Measurements from ENCODE around the gene TSC2. TPM values are rescaled to one million over a fixed set of nuclear protein-coding genes. Genes with fewer than 3 reads are reported as not detected.

TSC2 gene
- total RNA-seq, 1 experiment from 2014 or later = 47.7 TPM

- DNase-seq (ENCODE audit: low spot score) = peak; percentile 67
Measured at GRCh38 chr16:2042986-2043666, 4.7 kb upstream of the TSC2 start.

GRCh38 chr16:2043667-2044451 is 3.9 kb upstream of the TSC2 start:
- DNase-seq (ENCODE audit: low spot score) = peak; percentile 70

- DNase-seq (ENCODE audit: low spot score) = no peak
Measured at GRCh38 chr16:2044541-2044940, 3.2 kb upstream of the TSC2 start.

- DNase-seq (ENCODE audit: low spot score) = no peak
Measured at GRCh38 chr16:2045965-2046892, 1.6 kb upstream of the TSC2 start.

- DNase-seq (ENCODE audit: low spot score) = no peak
Measured at GRCh38 chr16:2046893-2047329, 874 bp upstream of the TSC2 start.

- DNase-seq (ENCODE audit: low spot score) = no peak
Measured at GRCh38 chr16:2048116-2048543, 345 bp downstream of the TSC2 start.

- DNase-seq (ENCODE audit: low spot score) = no peak
Measured at GRCh38 chr16:2053211-2053610, 5.4 kb downstream of the TSC2 start.

GRCh38 chr16:2053897-2054296 is 6.1 kb downstream of the TSC2 start:
- DNase-seq (ENCODE audit: low spot score) = no peak

- DNase-seq (ENCODE audit: low spot score) = no peak
Measured at GRCh38 chr16:2054543-2055245, 6.9 kb downstream of the TSC2 start.

- no peak for DNase-seq (ENCODE audit: low spot score)
Measured at GRCh38 chr16:2056077-2056476, 8.3 kb downstream of the TSC2 start.

- DNase-seq (ENCODE audit: low spot score) = no peak
Measured at GRCh38 chr16:2056681-2057407, 9.1 kb downstream of the TSC2 start.

- no peak for DNase-seq (ENCODE audit: low spot score)
Measured at GRCh38 chr16:2057438-2057837, 9.7 kb downstream of the TSC2 start.

GRCh38 chr16:2058420-2058819 is 10.6 kb downstream of the TSC2 start:
- no peak for DNase-seq (ENCODE audit: low spot score)

GRCh38 chr16:2058872-2059271 is 11.1 kb downstream of the TSC2 start:
- no peak for DNase-seq (ENCODE audit: low spot score)

GRCh38 chr16:2060346-2060745 is 12.6 kb downstream of the TSC2 start:
- no peak for DNase-seq (ENCODE audit: low spot score)

GRCh38 chr16:2061023-2061422 is 13.2 kb downstream of the TSC2 start:
- DNase-seq (ENCODE audit: low spot score) = no peak

- no peak for DNase-seq (ENCODE audit: low spot score)
Measured at GRCh38 chr16:2061526-2061925, 13.7 kb downstream of the TSC2 start.

- DNase-seq (ENCODE audit: low spot score) = no peak
Measured at GRCh38 chr16:2062801-2063200, 15.0 kb downstream of the TSC2 start.

GRCh38 chr16:2063861-2064260 is 16.1 kb downstream of the TSC2 start:
- no peak for DNase-seq (ENCODE audit: low spot score)

GRCh38 chr16:2064368-2064945 is 16.7 kb downstream of the TSC2 start:
- no peak for DNase-seq (ENCODE audit: low spot score)

Data from A172 (cell line).